GM12875 (cell line): ENCODE results near the gene SPAAR.

Source experiments
- H3K4me3 ChIP-seq: one replicate; pipeline ENCODE4 v1.5.1; 2011; ENCODE audit warnings: low read depth, low read length, control low read depth
- TF ChIP-seq, protein P1 (sequence below): IDR thresholded peaks from 2 replicates; pipeline ENCODE4 v1.5.1; 2011; ENCODE audit warnings: low read depth, mild to moderate bottlenecking, control low read depth, inconsistent platforms, low read length, moderate library complexity, borderline replicate concordance; ENCODE audit not compliant: insufficient read depth

SPAAR gene, protein sequence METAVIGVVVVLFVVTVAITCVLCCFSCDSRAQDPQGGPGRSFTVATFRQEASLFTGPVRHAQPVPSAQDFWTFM

DNA sequence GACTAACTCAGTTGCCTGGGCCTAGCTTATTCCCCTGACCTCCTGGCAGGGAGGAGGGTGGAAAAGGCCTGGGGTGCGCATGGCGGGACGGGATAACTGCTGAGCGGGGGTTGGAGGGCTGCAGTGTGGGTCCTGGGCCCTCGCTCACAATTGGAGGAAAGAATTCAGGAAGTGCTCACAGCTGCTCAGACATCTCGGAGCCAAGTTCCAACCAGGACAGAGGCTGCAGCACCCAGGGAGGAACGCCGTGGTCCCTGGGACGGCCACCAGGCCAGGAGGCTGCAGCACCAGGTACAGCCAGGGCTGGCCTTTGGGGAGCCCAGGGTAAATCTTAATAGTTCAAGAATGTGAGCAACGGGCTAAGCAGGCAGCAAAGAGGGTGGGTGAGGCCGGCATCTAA lies at the start of gene SPAAR:
SPAAR (plus strand) TSS at position 217 of the 400 bp plus-strand sequence. CDS start 974 bp downstream, outside the sequence.
- TF ChIP-seq, protein P1, sequence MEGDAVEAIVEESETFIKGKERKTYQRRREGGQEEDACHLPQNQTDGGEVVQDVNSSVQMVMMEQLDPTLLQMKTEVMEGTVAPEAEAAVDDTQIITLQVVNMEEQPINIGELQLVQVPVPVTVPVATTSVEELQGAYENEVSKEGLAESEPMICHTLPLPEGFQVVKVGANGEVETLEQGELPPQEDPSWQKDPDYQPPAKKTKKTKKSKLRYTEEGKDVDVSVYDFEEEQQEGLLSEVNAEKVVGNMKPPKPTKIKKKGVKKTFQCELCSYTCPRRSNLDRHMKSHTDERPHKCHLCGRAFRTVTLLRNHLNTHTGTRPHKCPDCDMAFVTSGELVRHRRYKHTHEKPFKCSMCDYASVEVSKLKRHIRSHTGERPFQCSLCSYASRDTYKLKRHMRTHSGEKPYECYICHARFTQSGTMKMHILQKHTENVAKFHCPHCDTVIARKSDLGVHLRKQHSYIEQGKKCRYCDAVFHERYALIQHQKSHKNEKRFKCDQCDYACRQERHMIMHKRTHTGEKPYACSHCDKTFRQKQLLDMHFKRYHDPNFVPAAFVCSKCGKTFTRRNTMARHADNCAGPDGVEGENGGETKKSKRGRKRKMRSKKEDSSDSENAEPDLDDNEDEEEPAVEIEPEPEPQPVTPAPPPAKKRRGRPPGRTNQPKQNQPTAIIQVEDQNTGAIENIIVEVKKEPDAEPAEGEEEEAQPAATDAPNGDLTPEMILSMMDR: no peak
- H3K4me3 ChIP-seq: no peak within 1 kb of the TSS

DNA sequence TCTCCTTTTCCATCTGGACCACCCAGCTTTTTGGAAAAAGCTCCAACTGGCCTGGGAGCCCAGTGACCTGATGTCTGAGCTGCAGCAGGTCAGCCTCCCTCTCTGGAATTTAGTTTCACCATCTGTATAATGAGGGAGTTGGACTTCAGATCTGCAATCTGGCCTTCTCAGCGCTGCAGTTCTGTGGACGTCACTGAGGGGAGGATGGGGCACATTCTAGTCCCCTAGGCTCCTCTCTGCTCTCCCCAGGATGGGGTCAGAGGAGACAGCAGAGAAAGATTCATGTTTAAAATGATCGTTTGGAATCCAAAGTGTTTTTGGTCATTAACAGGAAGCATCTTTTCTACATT lies 49.3 kb upstream of the SPAAR start:
- TF ChIP-seq, protein P1: no peak
- H3K4me3 ChIP-seq: no peak overlapping the region

DNA sequence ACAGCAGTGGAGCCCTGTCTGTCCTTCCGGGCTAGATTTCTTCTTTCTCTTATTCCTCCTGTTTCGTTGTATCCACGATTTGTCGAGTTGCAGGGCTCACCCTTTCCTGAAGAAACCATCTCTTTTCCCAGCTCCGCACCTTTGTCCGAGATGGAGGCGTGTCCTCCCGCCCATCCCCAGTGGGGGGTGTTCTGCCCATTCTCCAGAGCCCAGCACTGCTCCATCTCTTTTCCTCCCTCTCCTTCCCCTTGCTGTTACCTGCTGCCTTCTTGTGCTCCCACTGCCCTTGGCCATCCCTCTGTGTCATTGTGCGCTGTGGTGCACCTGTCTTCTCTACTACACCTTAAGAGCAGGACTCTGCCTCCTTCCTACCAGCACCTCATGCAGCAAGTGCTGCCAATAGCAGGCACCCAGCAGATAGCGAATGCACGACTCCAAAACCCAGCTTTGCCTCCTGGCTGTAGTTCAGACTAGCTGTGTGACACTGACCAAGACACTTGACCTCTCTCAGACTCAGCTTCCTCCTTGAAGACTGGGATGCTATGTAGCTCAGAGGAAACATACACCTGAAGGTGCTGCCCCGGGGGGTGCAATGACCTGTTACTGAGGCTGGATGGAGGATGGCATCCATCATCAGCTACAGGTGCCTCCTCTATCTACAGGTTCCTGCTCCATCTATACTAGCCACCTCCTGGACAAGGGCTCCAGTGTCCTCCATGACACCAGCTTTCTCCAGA lies 48.0 kb upstream of the SPAAR start:
- no peak overlapping the region for H3K4me3 ChIP-seq
- TF ChIP-seq, protein P1: no peak

DNA sequence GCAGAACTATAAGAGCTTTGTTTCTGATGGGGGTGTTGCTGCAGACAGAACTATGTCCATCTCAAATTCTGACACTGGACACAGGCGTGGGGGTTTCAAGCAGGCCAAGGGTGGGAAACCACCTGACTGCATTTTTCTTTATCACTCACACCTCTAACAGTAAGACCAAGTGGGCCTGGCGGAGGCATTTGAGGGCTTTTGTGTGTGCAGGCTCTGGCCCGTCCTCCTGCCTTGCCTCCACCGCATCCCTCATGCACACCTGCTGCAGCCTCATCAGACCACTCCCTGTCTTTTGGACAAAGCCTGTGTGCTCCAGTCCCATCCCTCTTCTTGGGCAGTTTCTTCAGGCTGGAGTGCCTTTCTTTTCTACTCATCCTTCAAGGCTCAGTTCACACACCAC lies 47.0 kb upstream of the SPAAR start:
- TF ChIP-seq, protein P1: no peak
- no peak overlapping the region for H3K4me3 ChIP-seq

DNA sequence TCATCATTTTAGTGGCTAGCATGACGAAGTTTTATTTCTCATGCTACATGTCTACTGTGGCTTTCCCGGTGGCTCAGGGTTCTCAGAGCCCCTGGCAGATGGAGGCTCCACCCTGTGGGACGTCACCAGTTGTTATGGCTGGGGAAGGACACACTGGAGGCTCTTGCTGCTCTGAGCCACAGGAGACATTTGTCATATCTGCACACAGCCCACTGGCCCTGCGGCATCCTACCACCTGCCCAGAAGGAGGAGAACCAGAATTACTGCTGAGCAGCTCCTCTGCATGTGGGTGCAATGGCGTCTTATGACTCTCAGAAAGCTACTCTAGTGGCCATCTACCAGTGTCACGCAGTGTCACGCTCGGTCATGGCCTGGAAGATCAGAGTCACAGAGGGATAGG lies 45.7 kb upstream of the SPAAR start:
- TF ChIP-seq, protein P1: no peak
- H3K4me3 ChIP-seq: no peak overlapping the region

DNA sequence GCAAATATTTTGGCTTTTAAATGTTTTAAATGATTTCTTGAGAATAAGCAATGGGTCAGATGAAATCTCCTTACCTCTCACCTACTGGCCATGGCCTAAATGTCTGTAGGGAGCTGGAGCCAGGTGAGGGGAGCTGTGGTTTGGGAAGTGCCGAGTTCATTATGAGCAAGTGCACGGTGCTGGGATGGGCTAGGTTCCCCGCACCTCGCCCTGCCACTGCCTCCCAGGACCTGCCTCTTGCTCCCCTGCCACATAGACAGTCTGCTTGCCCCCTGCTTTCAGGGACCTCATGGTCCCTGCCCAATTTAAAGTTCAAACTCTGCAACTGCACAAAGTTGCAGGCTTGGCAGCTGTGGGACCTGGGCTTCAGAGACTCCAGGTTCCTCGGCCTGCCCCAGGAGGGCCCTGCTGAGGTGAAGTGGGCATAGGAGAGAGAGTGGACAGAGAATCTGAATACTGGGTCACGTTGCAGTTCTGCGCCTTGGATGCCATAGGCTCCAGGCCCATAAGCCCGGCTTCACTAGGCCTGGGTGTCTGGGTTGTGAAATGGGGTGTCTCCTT lies 44.5 kb upstream of the SPAAR start:
- no peak overlapping the region for H3K4me3 ChIP-seq
- TF ChIP-seq, protein P1: no peak

DNA sequence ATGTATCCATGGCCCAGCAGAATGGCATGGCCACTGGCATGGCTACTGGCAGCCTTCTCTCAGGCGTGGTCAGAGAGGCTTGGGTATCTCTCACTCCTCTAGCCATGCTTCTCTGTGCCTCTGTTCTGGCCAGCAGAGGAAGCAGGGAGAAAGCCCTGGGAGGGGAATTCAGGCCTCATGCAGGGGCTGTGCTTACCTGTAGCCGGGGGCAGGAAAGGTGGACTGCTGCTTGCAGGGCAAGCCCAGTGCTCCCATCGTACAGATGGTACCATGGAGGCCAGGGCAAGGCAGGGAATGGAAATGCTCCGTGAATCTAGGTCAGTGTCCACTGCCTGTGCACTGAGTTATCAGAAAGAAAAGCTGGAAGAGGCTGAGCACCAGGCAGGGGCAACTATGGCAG lies 41.8 kb upstream of the SPAAR start:
- TF ChIP-seq, protein P1: no peak
- H3K4me3 ChIP-seq: no peak overlapping the region
